ENCODE measurements around the gene KANSL2.

Gene KANSL2

DNA sequence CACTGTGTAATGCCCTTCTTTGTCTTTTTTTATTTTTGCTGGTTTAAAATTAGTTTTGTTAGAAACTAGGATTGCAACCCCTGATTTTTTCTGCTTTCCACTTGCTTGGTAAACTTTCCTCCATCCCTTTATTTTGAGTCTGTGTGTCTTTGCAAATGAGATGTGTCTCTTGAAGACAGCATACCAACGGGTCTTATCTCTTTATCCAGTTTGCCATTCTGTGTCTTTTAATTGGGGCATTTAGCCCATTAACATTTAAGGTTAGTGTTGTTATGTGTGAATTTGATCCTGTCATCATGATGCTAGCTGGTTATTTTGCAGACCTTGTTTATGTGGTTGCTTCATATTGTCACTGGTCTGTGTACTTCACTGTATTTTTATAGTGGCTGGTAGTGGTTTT lies 68.7 kb downstream of the KANSL2 start:
- DNase-seq (ENCODE audit: low read depth in 2 of 3, low spot score in 1 of 3): no peak

Measured in stimulated activated CD4-positive, alpha-beta T cell treated with anti-CD3 and anti-CD28 coated beads, Interleukin-12 subunit alpha, Interleukin-12 subunit beta, amount 100 ng/mL, for 48 hours (primary cell).